ENCODE data around the gene MAP3K7. TPM values are rescaled to one million over a fixed set of nuclear protein-coding genes. Genes with fewer than 3 reads are reported as not detected.

The MAP3K7 gene
- total RNA-seq, 3 donors from 2014 or later (not counting 1 experiment from before 2014, with no cell fraction given): 17.5 to 30.2 (median 27.5) TPM

- intact Hi-C loops (cut with micrococcal nuclease): no loop called here
- Histone ChIP-seq H3K27ac (ENCODE audit: low read length) (no peak overlapping the region), H3K9me3 (ENCODE audit: control insufficient read depth, insufficient read depth, low read length) (no peaks in the 10 kb centered on the region), H3K4me3 (ENCODE audit: low read length) (no peak overlapping the region), H3K4me1 (ENCODE audit: control insufficient read depth, insufficient read depth, low read length) (peaks cover 8% of the 10 kb centered on the region), H3K27me3 (ENCODE audit: control insufficient read depth, insufficient read depth, low read length) (no peaks in the 10 kb centered on the region), H3K36me3 (ENCODE audit: control insufficient read depth, insufficient read depth, low read length) (no peaks in the 10 kb centered on the region)
- H3K36me3 Mint-ChIP-seq: no peaks in the 10 kb centered on the region
- H3K4me1 Mint-ChIP-seq: peaks cover 50 to 51% of the 10 kb centered on the region in 2 donors
- TF ChIP-seq, protein P1, sequence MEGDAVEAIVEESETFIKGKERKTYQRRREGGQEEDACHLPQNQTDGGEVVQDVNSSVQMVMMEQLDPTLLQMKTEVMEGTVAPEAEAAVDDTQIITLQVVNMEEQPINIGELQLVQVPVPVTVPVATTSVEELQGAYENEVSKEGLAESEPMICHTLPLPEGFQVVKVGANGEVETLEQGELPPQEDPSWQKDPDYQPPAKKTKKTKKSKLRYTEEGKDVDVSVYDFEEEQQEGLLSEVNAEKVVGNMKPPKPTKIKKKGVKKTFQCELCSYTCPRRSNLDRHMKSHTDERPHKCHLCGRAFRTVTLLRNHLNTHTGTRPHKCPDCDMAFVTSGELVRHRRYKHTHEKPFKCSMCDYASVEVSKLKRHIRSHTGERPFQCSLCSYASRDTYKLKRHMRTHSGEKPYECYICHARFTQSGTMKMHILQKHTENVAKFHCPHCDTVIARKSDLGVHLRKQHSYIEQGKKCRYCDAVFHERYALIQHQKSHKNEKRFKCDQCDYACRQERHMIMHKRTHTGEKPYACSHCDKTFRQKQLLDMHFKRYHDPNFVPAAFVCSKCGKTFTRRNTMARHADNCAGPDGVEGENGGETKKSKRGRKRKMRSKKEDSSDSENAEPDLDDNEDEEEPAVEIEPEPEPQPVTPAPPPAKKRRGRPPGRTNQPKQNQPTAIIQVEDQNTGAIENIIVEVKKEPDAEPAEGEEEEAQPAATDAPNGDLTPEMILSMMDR (IDR thresholded peaks at IDR 0.05): no peak
- no peaks in the 10 kb centered on the region for H3K9me3 Mint-ChIP-seq
- ATAC-seq: no peak
- peak overlapping the region; percentile 96 for H3K4me3 Mint-ChIP-seq
- H3K27me3 Mint-ChIP-seq (ENCODE audit: low read depth in 2 of 2): peaks cover 3 to 8% of the 10 kb centered on the region in 2 donors
- H3K27ac Mint-ChIP-seq: peak overlapping the region; percentile 69 to 95
- DNase-seq: no peak
Measured at GRCh38 chr6:90583836-90584481, 2.9 kb downstream of the MAP3K7 start.

DNA sequence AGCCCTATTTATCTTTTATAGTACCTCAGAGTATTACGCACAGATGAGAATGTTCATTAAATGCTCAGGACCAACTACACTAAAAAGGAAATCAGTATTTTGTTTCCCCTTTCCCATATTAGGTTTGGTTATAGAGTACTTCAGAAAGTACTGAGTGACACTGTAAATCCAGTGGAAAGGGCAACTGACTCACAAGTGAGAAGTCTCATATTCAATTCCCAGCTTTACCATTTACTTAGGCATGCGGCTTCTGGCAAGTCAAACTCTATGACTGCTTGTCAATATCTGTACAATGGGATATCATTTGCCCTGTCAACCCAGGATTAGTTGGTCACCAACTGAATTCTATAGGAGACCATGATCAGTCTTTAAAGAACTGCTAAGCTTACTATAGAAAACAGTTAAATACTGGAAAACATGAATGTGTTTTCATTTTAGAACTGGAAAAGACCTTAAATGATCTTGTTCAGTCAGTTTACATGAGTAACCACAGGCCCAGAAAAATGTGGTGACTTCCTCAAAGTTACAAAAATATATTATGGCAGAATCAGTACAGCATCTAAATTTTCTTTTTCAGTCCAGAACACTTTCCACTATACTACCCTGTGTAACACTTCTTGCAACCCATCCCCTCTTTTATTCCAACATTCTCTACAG lies 3.6 kb downstream of the MAP3K7 start:
- no peaks in the 10 kb centered on the region for H3K9me3 ChIP-seq (ENCODE audit: control insufficient read depth, insufficient read depth, low read length)
- Mint-ChIP-seq H3K9me3 (no peaks in the 10 kb centered on the region), H3K27me3 (ENCODE audit: low read depth in 2 of 2) (peaks cover 0 to 1% of the 10 kb centered on the region in 2 donors), H3K27ac (peak overlapping the region in 1 of 2 donors; percentile 69), H3K36me3 (no peaks in the 10 kb centered on the region), H3K4me3 (no peak overlapping the region), H3K4me1 (peaks cover 50 to 51% of the 10 kb centered on the region in 2 donors)
- H3K4me3 ChIP-seq (ENCODE audit: low read length): no peak overlapping the region
- no peak overlapping the region for H3K27ac ChIP-seq (ENCODE audit: low read length)
- no peaks in the 10 kb centered on the region for H3K36me3 ChIP-seq (ENCODE audit: control insufficient read depth, insufficient read depth, low read length)
- WGBS (ENCODE audit: insufficient coverage): 86% methylated on average over 1 of the region's 2 CpGs
- TF ChIP-seq, protein P1 (IDR thresholded peaks at IDR 0.05): no peak
- intact Hi-C loops (cut with micrococcal nuclease): no loop called here
- H3K27me3 ChIP-seq (ENCODE audit: control insufficient read depth, insufficient read depth, low read length): no peaks in the 10 kb centered on the region
- ATAC-seq: no peak
- H3K4me1 ChIP-seq (ENCODE audit: control insufficient read depth, insufficient read depth, low read length): peaks cover 8% of the 10 kb centered on the region
- DNase-seq: no peak

DNA sequence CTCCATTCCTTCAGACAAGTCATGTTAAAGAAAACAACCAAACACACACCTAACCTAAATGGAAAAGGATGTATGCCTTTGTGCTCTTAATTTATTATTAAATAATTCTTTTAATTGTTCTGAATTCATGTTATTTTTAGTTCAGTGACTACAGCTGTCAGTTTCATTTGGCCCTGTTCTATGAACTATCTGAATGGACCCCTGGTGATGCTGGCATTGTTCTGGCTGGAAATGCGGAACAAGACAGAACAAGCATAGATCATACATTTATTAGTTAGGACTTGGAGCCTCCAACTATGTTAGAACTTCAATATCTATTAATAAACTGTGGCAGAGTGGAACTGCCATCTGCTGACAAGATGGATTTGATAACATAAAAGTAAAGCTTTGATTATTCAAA lies 5.7 kb downstream of the MAP3K7 start:
- 100% methylated on average over 1 of the region's 1 CpG for WGBS (ENCODE audit: insufficient coverage)
- Mint-ChIP-seq H3K4me1 (peaks cover 43 to 44% of the 10 kb centered on the region in 2 donors), H3K27ac (no peak overlapping the region), H3K4me3 (no peak overlapping the region), H3K27me3 (ENCODE audit: low read depth in 2 of 2) (no peaks in the 10 kb centered on the region), H3K36me3 (no peaks in the 10 kb centered on the region), H3K9me3 (no peaks in the 10 kb centered on the region)
- TF ChIP-seq, protein P1 (IDR thresholded peaks at IDR 0.05): no peak
- Histone ChIP-seq H3K27ac (ENCODE audit: low read length) (no peak overlapping the region), H3K9me3 (ENCODE audit: control insufficient read depth, insufficient read depth, low read length) (no peaks in the 10 kb centered on the region), H3K27me3 (ENCODE audit: control insufficient read depth, insufficient read depth, low read length) (no peaks in the 10 kb centered on the region), H3K4me1 (ENCODE audit: control insufficient read depth, insufficient read depth, low read length) (peaks cover 6% of the 10 kb centered on the region), H3K36me3 (ENCODE audit: control insufficient read depth, insufficient read depth, low read length) (no peaks in the 10 kb centered on the region), H3K4me3 (ENCODE audit: low read length) (no peak overlapping the region)
- intact Hi-C loops (cut with micrococcal nuclease): no loop called here
- no peak for ATAC-seq
- no peak for DNase-seq
